Measurements from ENCODE around the gene MYBPC3. TPM values are rescaled to one million over a fixed set of nuclear protein-coding genes. Genes with fewer than 3 reads are reported as not detected.
A peak's percentile ranks its signal among the peaks of the same experiment; 100 is the strongest.

Gene MYBPC3
- total RNA-seq, 1 donor from 2014 or later = 1.6 TPM

DNA sequence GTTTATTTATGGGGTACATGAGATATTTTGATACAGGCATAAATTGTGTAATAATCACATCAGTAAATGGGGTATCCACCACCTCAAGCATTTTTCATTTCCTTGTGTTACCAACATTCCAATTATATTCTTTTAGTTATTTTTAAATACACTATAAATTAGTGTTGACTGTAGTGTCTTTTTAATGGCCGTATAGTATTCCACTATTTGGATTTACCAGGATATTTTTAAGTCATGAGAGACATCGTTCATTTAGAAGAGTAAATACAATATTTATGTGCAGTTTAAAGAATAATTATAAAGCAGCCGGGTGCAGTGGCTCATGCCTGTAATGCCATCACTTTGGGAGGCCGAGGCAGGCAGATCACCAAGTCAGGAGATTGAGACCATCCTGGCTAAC lies 32.0 kb upstream of the MYBPC3 start:
- Histone ChIP-seq H3K27ac (ENCODE audit: low read depth, low read length) (no peak overlapping the region), H3K9ac (ENCODE audit: low read depth in 1 of 3, low read length in 3 of 3) (no peak overlapping the region), H3K27me3 (ENCODE audit: control insufficient read depth in 3 of 3, insufficient read depth in 3 of 3, low read length in 3 of 3) (no peaks in the 10 kb centered on the region), H3K4me1 (ENCODE audit: control insufficient read depth in 3 of 3, insufficient read depth in 3 of 3, low read length in 3 of 3) (peaks cover 0 to 11% (median 0%) of the 10 kb centered on the region in 3 donors), H3K36me3 (ENCODE audit: control insufficient read depth in 3 of 3, insufficient read depth in 3 of 3, low read length in 3 of 3) (no peaks in the 10 kb centered on the region), H3K9me3 (ENCODE audit: control insufficient read depth in 3 of 3, low read length in 3 of 3) (no peaks in the 10 kb centered on the region), H3K4me3 (ENCODE audit: low read length in 3 of 3) (no peak overlapping the region)

DNA sequence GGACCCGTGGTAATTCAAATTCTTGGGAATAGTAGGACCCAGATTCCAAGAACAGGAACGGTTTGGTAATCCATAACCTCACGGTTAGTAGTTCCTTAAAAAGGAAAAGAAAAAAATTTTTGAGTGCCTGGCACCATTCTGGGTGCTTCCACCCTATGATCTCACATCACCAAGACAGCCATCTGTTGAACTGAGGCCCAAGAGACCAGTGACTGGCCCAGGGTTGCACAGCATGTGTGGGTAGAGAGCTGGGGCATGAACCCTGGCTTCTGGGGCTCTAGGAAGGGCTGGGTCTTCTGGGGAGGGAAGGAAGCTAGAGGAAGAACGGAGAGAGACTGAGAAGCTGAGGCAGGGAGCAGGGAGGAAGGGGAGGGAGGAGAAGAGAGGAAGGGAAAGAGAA lies 30.6 kb upstream of the MYBPC3 start:
- H3K4me3 ChIP-seq (ENCODE audit: low read length in 3 of 3) = no peak overlapping the region

DNA sequence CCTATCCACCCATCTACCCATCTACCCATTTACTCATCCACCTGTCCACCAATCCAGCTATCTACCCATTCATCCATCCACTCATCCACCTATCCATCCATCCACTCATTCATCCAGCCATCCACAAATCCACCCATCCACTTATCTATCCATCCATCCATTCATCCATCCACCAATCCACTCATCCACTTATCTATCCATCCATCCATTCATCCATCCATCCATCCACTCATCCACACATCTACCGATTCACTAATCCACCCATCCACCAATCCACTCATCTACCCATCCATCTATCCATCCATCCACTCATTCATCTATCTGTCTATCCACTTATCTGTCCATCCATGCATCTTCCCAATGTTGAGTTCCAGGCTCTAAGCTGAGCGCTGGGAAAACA lies 27.6 kb upstream of the MYBPC3 start:
- H3K9ac ChIP-seq (ENCODE audit: low read depth in 1 of 3, low read length in 3 of 3) = no peak overlapping the region

More for the DNA sequence above, 30.6 kb upstream of the MYBPC3 start:
- Histone ChIP-seq H3K9me3 (ENCODE audit: control insufficient read depth in 3 of 3, low read length in 3 of 3) (no peaks in the 10 kb centered on the region), H3K27ac (ENCODE audit: low read depth, low read length) (no peak overlapping the region), H3K36me3 (ENCODE audit: control insufficient read depth in 3 of 3, insufficient read depth in 3 of 3, low read length in 3 of 3) (no peaks in the 10 kb centered on the region), H3K9ac (ENCODE audit: low read depth in 1 of 3, low read length in 3 of 3) (no peak overlapping the region), H3K27me3 (ENCODE audit: control insufficient read depth in 3 of 3, insufficient read depth in 3 of 3, low read length in 3 of 3) (no peaks in the 10 kb centered on the region), H3K4me1 (ENCODE audit: control insufficient read depth in 3 of 3, insufficient read depth in 3 of 3, low read length in 3 of 3) (peaks cover 0 to 4% (median 0%) of the 10 kb centered on the region in 3 donors)

GRCh38 chr11:47379317-47379716 lies 26.8 kb upstream of the MYBPC3 start:
- Histone ChIP-seq H3K27me3 (ENCODE audit: control insufficient read depth in 3 of 3, insufficient read depth in 3 of 3, low read length in 3 of 3) (no peaks in the 10 kb centered on the region), H3K4me1 (ENCODE audit: control insufficient read depth in 3 of 3, insufficient read depth in 3 of 3, low read length in 3 of 3) (peaks cover 0 to 4% (median 0%) of the 10 kb centered on the region in 3 donors), H3K4me3 (ENCODE audit: low read length in 3 of 3) (no peak overlapping the region), H3K27ac (ENCODE audit: low read depth, low read length) (no peak overlapping the region), H3K36me3 (ENCODE audit: control insufficient read depth in 3 of 3, insufficient read depth in 3 of 3, low read length in 3 of 3) (no peaks in the 10 kb centered on the region), H3K9me3 (ENCODE audit: control insufficient read depth in 3 of 3, low read length in 3 of 3) (no peaks in the 10 kb centered on the region), H3K9ac (ENCODE audit: low read depth in 1 of 3, low read length in 3 of 3) (no peak overlapping the region)

More for the DNA sequence above, 27.6 kb upstream of the MYBPC3 start:
- Histone ChIP-seq H3K4me3 (ENCODE audit: low read length in 3 of 3) (no peak overlapping the region), H3K9me3 (ENCODE audit: control insufficient read depth in 3 of 3, low read length in 3 of 3) (no peaks in the 10 kb centered on the region), H3K27me3 (ENCODE audit: control insufficient read depth in 3 of 3, insufficient read depth in 3 of 3, low read length in 3 of 3) (no peaks in the 10 kb centered on the region), H3K4me1 (ENCODE audit: control insufficient read depth in 3 of 3, insufficient read depth in 3 of 3, low read length in 3 of 3) (peaks cover 0 to 4% (median 0%) of the 10 kb centered on the region in 3 donors), H3K36me3 (ENCODE audit: control insufficient read depth in 3 of 3, insufficient read depth in 3 of 3, low read length in 3 of 3) (no peaks in the 10 kb centered on the region), H3K27ac (ENCODE audit: low read depth, low read length) (no peak overlapping the region)

GRCh38 chr11:47378836-47379170 lies 26.3 kb upstream of the MYBPC3 start:
- Histone ChIP-seq H3K36me3 (ENCODE audit: control insufficient read depth in 3 of 3, insufficient read depth in 3 of 3, low read length in 3 of 3) (no peaks in the 10 kb centered on the region), H3K4me1 (ENCODE audit: control insufficient read depth in 3 of 3, insufficient read depth in 3 of 3, low read length in 3 of 3) (peaks cover under 1 to 4% (median under 1%) of the 10 kb centered on the region in 3 donors), H3K27me3 (ENCODE audit: control insufficient read depth in 3 of 3, insufficient read depth in 3 of 3, low read length in 3 of 3) (no peaks in the 10 kb centered on the region), H3K4me3 (ENCODE audit: low read length in 3 of 3) (no peak overlapping the region), H3K27ac (ENCODE audit: low read depth, low read length) (peak overlapping the region; percentile 11), H3K9me3 (ENCODE audit: control insufficient read depth in 3 of 3, low read length in 3 of 3) (no peaks in the 10 kb centered on the region), H3K9ac (ENCODE audit: low read depth in 1 of 3, low read length in 3 of 3) (no peak overlapping the region)

- H3K27me3 ChIP-seq (ENCODE audit: control insufficient read depth in 3 of 3, insufficient read depth in 3 of 3, low read length in 3 of 3) = no peaks in the 10 kb centered on the region
- no peaks in the 10 kb centered on the region for H3K36me3 ChIP-seq (ENCODE audit: control insufficient read depth in 3 of 3, insufficient read depth in 3 of 3, low read length in 3 of 3)
- peaks cover 2 to 4% (median 3%) of the 10 kb centered on the region in 3 donors for H3K4me1 ChIP-seq (ENCODE audit: control insufficient read depth in 3 of 3, insufficient read depth in 3 of 3, low read length in 3 of 3)
- H3K9me3 ChIP-seq (ENCODE audit: control insufficient read depth in 3 of 3, low read length in 3 of 3) = no peaks in the 10 kb centered on the region
- peak within 1 kb of the TSS; percentile 73 for H3K27ac ChIP-seq (ENCODE audit: low read depth, low read length)
- H3K9ac ChIP-seq (ENCODE audit: low read depth in 1 of 3, low read length in 3 of 3) = peak within 1 kb of the TSS in 1 of 3 donors; percentile 56
- H3K4me3 ChIP-seq (ENCODE audit: low read length in 3 of 3) = peak within 1 kb of the TSS in 2 of 3 donors; percentile 30 to 51
Measured at GRCh38 chr11:47378010-47378835, 25.7 kb upstream of the MYBPC3 start, which contains the start of gene SPI1. SPI1 (minus strand) TSS chr11:47378547; CDS start chr11:47378353, 194 bp downstream.

GRCh38 chr11:47377571-47378009 lies 25.1 kb upstream of the MYBPC3 start:
- Histone ChIP-seq H3K27me3 (ENCODE audit: control insufficient read depth in 3 of 3, insufficient read depth in 3 of 3, low read length in 3 of 3) (no peaks in the 10 kb centered on the region), H3K4me3 (ENCODE audit: low read length in 3 of 3) (peak overlapping the region in 2 of 3 donors; percentile 30 to 51), H3K4me1 (ENCODE audit: control insufficient read depth in 3 of 3, insufficient read depth in 3 of 3, low read length in 3 of 3) (peaks cover 2 to 3% (median 3%) of the 10 kb centered on the region in 3 donors), H3K36me3 (ENCODE audit: control insufficient read depth in 3 of 3, insufficient read depth in 3 of 3, low read length in 3 of 3) (no peaks in the 10 kb centered on the region), H3K27ac (ENCODE audit: low read depth, low read length) (peak overlapping the region; percentile 73), H3K9me3 (ENCODE audit: control insufficient read depth in 3 of 3, low read length in 3 of 3) (no peaks in the 10 kb centered on the region), H3K9ac (ENCODE audit: low read depth in 1 of 3, low read length in 3 of 3) (peak overlapping the region in 1 of 3 donors; percentile 56)

DNA sequence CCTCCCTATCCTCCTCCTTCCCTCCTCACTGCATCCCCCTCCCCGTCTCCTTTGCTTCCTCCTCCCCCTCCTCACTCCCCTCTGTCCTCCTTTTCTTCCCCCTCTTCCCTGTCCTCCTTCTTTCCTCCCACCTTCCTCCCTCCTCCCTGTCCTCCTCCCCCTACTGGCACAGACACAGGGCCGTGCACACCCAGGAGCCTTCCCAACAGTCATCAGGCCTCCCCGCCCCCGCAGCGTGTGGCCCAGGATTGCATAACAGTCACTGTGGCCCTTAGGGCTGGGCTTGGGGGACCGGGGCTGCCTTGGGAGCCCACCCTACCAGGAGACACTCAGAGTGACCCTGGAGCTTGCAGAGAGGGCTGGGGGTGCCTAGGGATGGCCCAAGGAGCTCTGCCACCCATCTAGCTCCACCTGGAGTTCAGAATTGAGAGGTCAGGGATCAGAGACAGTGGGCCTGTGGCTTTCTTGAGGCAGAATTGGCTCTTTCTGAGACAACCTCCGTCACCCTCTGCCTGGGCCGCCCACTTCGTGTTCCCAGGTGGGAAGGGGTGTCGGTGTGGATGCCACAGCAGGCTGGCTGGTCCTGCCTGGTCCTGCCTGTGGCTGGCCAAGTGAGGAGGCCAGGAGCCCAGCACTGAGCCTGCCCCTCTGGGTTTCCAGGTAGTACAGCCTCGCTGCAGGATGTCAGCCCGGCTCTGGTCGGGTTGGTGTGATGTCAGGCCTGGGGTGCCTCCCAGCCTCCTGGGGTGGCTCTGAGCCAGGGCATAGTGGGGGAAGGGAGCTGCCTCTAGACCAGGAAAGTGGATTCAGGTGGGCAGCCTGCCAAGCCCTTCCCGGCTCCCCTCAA lies 24.2 kb upstream of the MYBPC3 start:
- Histone ChIP-seq H3K27me3 (ENCODE audit: control insufficient read depth in 3 of 3, insufficient read depth in 3 of 3, low read length in 3 of 3) (no peaks in the 10 kb centered on the region), H3K9ac (ENCODE audit: low read depth in 1 of 3, low read length in 3 of 3) (no peak overlapping the region), H3K27ac (ENCODE audit: low read depth, low read length) (no peak overlapping the region), H3K36me3 (ENCODE audit: control insufficient read depth in 3 of 3, insufficient read depth in 3 of 3, low read length in 3 of 3) (no peaks in the 10 kb centered on the region), H3K4me3 (ENCODE audit: low read length in 3 of 3) (peak overlapping the region in 2 of 3 donors; percentile 30 to 51), H3K9me3 (ENCODE audit: control insufficient read depth in 3 of 3, low read length in 3 of 3) (no peaks in the 10 kb centered on the region), H3K4me1 (ENCODE audit: control insufficient read depth in 3 of 3, insufficient read depth in 3 of 3, low read length in 3 of 3) (peaks cover 0 to 3% (median 2%) of the 10 kb centered on the region in 3 donors)

DNA sequence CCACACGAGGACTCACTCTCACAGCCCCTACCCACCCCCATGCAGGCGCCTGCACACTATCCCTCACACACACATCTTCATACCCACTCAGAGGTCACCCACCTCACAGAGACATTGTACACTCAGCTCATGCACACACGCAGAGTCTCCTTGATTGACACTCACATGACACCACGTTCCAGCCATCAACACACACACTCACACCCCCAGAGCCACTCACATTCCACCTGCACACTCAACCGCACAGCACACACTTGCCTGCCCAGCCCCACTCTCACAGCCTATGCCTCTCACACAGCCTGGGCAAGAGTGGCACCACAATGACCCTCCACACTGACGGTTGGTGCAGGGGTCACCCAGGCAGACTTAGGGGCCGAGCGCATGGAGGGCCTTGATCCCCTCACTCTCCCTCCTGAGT lies 23.6 kb upstream of the MYBPC3 start:
- no peaks in the 10 kb centered on the region for H3K27me3 ChIP-seq (ENCODE audit: control insufficient read depth in 3 of 3, insufficient read depth in 3 of 3, low read length in 3 of 3)
- H3K4me3 ChIP-seq (ENCODE audit: low read length in 3 of 3) = peak overlapping the region in 2 of 3 donors; percentile 15 to 51
- H3K27ac ChIP-seq (ENCODE audit: low read depth, low read length) = no peak overlapping the region

More for the DNA sequence above, 23.6 kb upstream of the MYBPC3 start:
- Histone ChIP-seq H3K9ac (ENCODE audit: low read depth in 1 of 3, low read length in 3 of 3) (peak overlapping the region in 1 of 3 donors; percentile 8), H3K36me3 (ENCODE audit: control insufficient read depth in 3 of 3, insufficient read depth in 3 of 3, low read length in 3 of 3) (no peaks in the 10 kb centered on the region), H3K4me1 (ENCODE audit: control insufficient read depth in 3 of 3, insufficient read depth in 3 of 3, low read length in 3 of 3) (peaks cover 0 to 3% (median 2%) of the 10 kb centered on the region in 3 donors), H3K9me3 (ENCODE audit: control insufficient read depth in 3 of 3, low read length in 3 of 3) (no peaks in the 10 kb centered on the region)

All from skeletal muscle tissue (tissue), 4 donors.